Heart left ventricle (tissue), 16 donors: Measurements from ENCODE around the gene FYCO1. TPM values are rescaled to one million over a fixed set of nuclear protein-coding genes. Genes with fewer than 3 reads are reported as not detected.

Experiments used
- ATAC-seq, 4 donors: fragments of 200-7000 bp; cut with Tn5 transposase; one replicate each; pipeline ENCODE4 v1.9.1; 2020 to 2022; ENCODE audit warnings: moderate library complexity in 4 of 4, mild to moderate bottlenecking in 3 of 4, moderate number of reproducible peaks in 1 of 4
- DNase-seq, 5 donors: peaks; one replicate each; pipeline ENCODE4 v3.0.0-alpha.2; 2020
- H3K27ac ChIP-seq, 12 donors: fragments of 200-600 bp; sonication (generic) in 4 of 12; one replicate each; pipeline versions ENCODE4 v1.5.0 to v1.8.0; 2016 to 2022; ENCODE audit warnings: mild to moderate bottlenecking in 2 of 12
- H3K27me3 ChIP-seq, 9 donors: fragments of 200-600 bp; sonication (generic) in 2 of 9; one replicate each; pipeline versions ENCODE4 v1.5.1 to v1.8.0; 2016 to 2022; ENCODE audit warnings: mild to moderate bottlenecking in 3 of 9
- H3K36me3 ChIP-seq, 9 donors: fragments of 200-600 bp; sonication (generic) in 2 of 9; one replicate each; pipeline versions ENCODE4 v1.5.0 to v1.8.0; 2018 to 2022; ENCODE audit warnings: mild to moderate bottlenecking in 2 of 9
- H3K4me1 ChIP-seq, 12 donors: fragments of 200-600 bp; sonication (generic) in 4 of 12; one replicate each; pipeline versions ENCODE4 v1.5.0 to v1.8.0; 2016 to 2022; ENCODE audit warnings: mild to moderate bottlenecking in 3 of 12
- H3K4me3 ChIP-seq, 12 donors: fragments of 200-600 bp; sonication (generic) in 4 of 12; one replicate each; pipeline versions ENCODE4 v1.5.0 to v1.8.0; 2017 to 2022; ENCODE audit warnings: mild to moderate bottlenecking in 9 of 12, moderate library complexity in 4 of 12
- H3K9me3 ChIP-seq, 12 donors: fragments of 200-600 bp; sonication (generic) in 4 of 12; one replicate each; pipeline versions ENCODE4 v1.5.0 to v1.8.0; 2016 to 2022; ENCODE audit warnings: mild to moderate bottlenecking in 1 of 12
- POLR2A ChIP-seq, 2 donors: fragments of 450-650 bp; IDR thresholded peaks; one replicate each; pipeline ENCODE4 v1.6.1; 2017; ENCODE audit warnings: antibody characterized with exemption in 2 of 2, mild to moderate bottlenecking in 2 of 2, moderate library complexity in 2 of 2
- WGBS, 4 donors: extraction: QIAGEN DNeasy Blood & Tissue Kit in 2 of 4; methylation state at CpG; one replicate each; pipeline versions ENCODE4 v1.1.5 to v1.1.7; 2013 to 2018; 5-methylcytosine and 5-hydroxymethylcytosine counted together
- intact Hi-C, 10 donors: fragments of 100-400 bp; cut with DNase I; formaldehyde crosslinking; loops; one replicate each; pipeline versions ENCODE4 v1.11.1 to v1.14.2; 2022
- polyA plus RNA-seq, 2 donors: library from polyadenylated mRNA; stranded (reverse); fragments of 200-250 nt; gene quantifications; one replicate each; pipeline ENCODE4 v1.2.3, GENCODE V29; 2013
- total RNA-seq, 9 donors: library from RNA; depleted of rRNA in 2 of 9; stranded (reverse); fragments of >200 nt in 2 of 9; fragmentation: NEBNext Ultra II Directional in 3 of 9; extraction: Animal tissue kit (Norgen Biotek cat#: 25700) in 3 of 9; gene quantifications; one replicate each; pipeline versions ENCODE4 v1.1.0 to v1.2.4, GENCODE V29; 2016 to 2023
- TF ChIP-seq, protein P1 (sequence below), 12 donors: fragments of 200-600 bp; sonication (generic) in 4 of 12; IDR thresholded peaks; one replicate each; pipeline versions ENCODE4 v1.5.0 to v1.8.0; 2018 to 2022; ENCODE audit warnings: antibody characterized with exemption in 12 of 12, mild to moderate bottlenecking in 5 of 12
- donor health status: ischemic (EF 13 %, LVEDD 7.1; RV severe dilation, severe dysfunction).
- donor health status: healthy with polysubstance abuse.
- donor health status: DM: no; HTN: yes; CAD: no.
- donor health status: DM: no; HTN: no; CAD: no.
- donor health status: ischemic (EF 25% LVEDD 6.9; RV normal size, moderate dysfunction).
- donor health status: ischemic (EF 25% LVEDD 5.7; RV mildly dilated, moderate dysfunction).
- donor health status: healthy.
- donor health status: DM: yes; HTN: yes; CAD: no.
- donor health status: ischemic (EF 35%, LVEDD 5.7; RV mildly dilated, moderate dysfunction).
- donor health status: nonischemic (EF 11% LVEDD 7.7; RV severe dilation, severe dysfunction).
- donor health status: DM: yes; HTN: yes; CAD: no.
- donor health status: PGD.
- donor health status: ischemic (EF 29% LVEDD 5.4; RV normal size, mild dysfunction).
- donor health status: nonischemic (EF 23%, LVEDD 6.1; RV moderate dilation, normal function).

FYCO1 gene
- total and polyA plus RNA-seq, 11 donors: 18.5 to 195 (median 139) TPM

DNA sequence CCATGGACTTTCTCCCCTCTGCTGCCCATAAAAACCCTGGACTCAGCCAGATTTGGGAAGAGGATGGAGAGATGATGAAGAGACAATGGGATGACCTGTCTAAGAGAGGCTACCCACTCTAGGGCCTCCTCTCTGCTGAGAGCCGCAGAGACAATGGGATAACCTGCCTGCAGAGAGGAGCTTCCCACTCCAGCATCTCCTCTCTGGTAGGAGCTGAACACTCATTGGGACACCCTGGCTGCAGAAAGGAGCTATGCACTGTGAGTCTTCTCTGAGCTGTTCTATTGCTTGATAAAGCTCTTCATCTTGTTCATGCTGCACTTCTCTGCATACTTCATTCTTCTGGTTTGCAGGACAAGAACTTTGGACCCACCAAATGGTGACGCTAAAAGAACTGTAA is 36.1 kb upstream of the FYCO1 start:
- no peaks in the 10 kb centered on the region for H3K36me3 ChIP-seq
- intact Hi-C loops: no loop called here
- H3K4me3 ChIP-seq: no peak overlapping the region
- 82 to 100% (median 98%) methylated on average over 2 of the region's 2 CpGs for whole genome bisulfite sequencing, 4 donors
- peaks cover 0 to 4% (median 0%) of the 10 kb centered on the region in 12 donors for H3K4me1 ChIP-seq
- TF ChIP-seq, protein P1, sequence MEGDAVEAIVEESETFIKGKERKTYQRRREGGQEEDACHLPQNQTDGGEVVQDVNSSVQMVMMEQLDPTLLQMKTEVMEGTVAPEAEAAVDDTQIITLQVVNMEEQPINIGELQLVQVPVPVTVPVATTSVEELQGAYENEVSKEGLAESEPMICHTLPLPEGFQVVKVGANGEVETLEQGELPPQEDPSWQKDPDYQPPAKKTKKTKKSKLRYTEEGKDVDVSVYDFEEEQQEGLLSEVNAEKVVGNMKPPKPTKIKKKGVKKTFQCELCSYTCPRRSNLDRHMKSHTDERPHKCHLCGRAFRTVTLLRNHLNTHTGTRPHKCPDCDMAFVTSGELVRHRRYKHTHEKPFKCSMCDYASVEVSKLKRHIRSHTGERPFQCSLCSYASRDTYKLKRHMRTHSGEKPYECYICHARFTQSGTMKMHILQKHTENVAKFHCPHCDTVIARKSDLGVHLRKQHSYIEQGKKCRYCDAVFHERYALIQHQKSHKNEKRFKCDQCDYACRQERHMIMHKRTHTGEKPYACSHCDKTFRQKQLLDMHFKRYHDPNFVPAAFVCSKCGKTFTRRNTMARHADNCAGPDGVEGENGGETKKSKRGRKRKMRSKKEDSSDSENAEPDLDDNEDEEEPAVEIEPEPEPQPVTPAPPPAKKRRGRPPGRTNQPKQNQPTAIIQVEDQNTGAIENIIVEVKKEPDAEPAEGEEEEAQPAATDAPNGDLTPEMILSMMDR (IDR thresholded peaks at IDR 0.05): no peak
- no peak for TF ChIP-seq POLR2A (IDR thresholded peaks at IDR 0.05)
- DNase-seq (no peak), ATAC-seq (no peak)
- H3K27ac ChIP-seq: no peak overlapping the region
- H3K27me3 ChIP-seq: no peaks in the 10 kb centered on the region
- H3K9me3 ChIP-seq: peaks cover 0 to 28% (median 9%) of the 10 kb centered on the region in 12 donors

DNA sequence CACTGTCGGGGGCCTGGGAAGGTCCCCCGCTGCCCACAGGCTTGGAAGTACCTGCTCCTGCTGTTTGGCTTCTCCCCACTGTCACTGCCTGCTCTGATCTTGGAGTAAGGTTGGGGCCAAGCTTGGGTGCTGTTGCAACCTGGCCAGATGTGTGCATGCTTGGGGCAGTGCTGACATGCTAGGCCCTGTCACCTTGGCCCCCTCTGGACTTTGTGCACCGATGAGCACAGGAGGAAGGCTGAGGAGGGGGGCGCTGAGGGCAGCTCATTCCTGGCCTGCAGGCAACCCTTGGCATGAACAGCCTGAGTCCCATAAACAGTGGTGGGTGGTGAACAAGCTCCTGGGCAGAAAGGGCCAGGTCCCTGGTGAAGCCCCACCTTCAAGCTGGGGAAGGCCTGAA is 35.6 kb upstream of the FYCO1 start:
- Histone ChIP-seq H3K9me3 (peaks cover 0 to 30% (median 9%) of the 10 kb centered on the region in 12 donors), H3K4me1 (peaks cover 0 to 4% (median 0%) of the 10 kb centered on the region in 12 donors), H3K27me3 (no peaks in the 10 kb centered on the region), H3K27ac (no peak overlapping the region), H3K36me3 (no peaks in the 10 kb centered on the region), H3K4me3 (no peak overlapping the region)
- TF ChIP-seq, protein P1 (IDR thresholded peaks at IDR 0.05): no peak
- TF ChIP-seq POLR2A (IDR thresholded peaks at IDR 0.05): no peak
- DNase-seq (no peak), ATAC-seq (no peak)
- intact Hi-C loops: no loop called here
- 66 to 93% (median 78%) methylated on average over 3 to 4 of the region's 4 CpGs for WGBS, 4 donors

DNA sequence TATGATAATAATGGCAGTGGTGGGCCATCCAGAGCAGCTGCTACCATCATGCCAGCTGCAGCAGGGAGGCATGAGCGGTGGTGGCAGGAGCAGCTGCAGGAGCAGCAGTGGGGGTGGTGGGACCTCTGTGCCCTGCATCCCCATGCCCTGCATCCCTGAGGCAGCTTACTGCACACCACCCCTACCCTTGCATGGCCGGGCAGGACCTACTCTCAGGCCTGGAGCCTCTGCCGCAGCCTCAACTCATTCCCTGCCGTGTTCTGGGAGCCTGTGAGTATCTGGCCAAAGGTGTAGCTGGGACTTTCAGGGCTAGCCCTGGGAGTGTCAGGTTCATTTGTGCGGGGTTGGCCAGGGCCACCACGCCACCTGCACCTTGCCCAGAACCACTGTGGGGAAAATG is 35.0 kb upstream of the FYCO1 start:
- Histone ChIP-seq H3K27ac (no peak overlapping the region), H3K36me3 (no peaks in the 10 kb centered on the region), H3K27me3 (no peaks in the 10 kb centered on the region), H3K4me1 (peaks cover 0 to 4% (median 0%) of the 10 kb centered on the region in 12 donors), H3K9me3 (peaks cover 0 to 30% (median 9%) of the 10 kb centered on the region in 12 donors), H3K4me3 (no peak overlapping the region)
- DNase-seq (no peak), ATAC-seq (no peak)
- TF ChIP-seq, protein P1 (IDR thresholded peaks at IDR 0.05): no peak
- intact Hi-C loops: no loop called here
- WGBS, 4 donors: 86 to 95% (median 91%) methylated on average over 4 to 6 of the region's 6 CpGs

DNA sequence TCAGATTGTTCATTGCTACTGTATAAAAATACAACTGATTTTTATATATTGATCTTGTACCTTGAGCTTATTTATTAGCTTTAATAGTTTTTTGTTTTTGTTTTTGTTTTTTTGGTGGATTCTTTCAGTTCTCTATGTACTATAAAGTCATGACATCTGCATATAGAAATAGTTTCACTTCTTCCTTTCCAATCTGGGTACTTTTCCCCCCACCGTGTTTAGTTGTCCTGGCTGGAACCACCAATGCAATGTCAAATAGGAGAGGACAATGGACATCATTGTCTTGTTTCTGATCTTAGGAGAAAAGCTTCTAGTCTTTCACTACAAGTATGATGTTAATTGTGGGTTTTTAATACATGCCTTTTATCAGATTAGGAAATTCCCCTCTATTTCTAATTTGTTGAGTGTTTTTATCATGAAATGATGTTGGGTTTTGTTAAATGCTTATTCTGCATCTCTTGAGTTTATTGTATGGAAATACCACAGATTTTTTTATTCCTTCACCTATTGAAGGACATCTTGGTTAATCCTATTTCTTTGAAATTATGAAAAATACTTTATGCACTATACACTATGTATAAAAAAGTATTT is 34.4 kb upstream of the FYCO1 start:
- no peaks in the 10 kb centered on the region for H3K27me3 ChIP-seq
- 73 to 89% (median 77%) methylated on average over 1 of the region's 1 CpG for WGBS, 4 donors
- DNase-seq: no peak

More for the DNA sequence above, 34.4 kb upstream of the FYCO1 start:
- H3K4me1 ChIP-seq: peaks cover 0 to 4% (median 0%) of the 10 kb centered on the region in 12 donors
- H3K27ac ChIP-seq: no peak overlapping the region
- TF ChIP-seq, protein P1 (IDR thresholded peaks at IDR 0.05): no peak
- no peak for TF ChIP-seq POLR2A (IDR thresholded peaks at IDR 0.05)
- no peaks in the 10 kb centered on the region for H3K36me3 ChIP-seq
- H3K9me3 ChIP-seq: peaks cover 0 to 30% (median 9%) of the 10 kb centered on the region in 12 donors
- H3K4me3 ChIP-seq: no peak overlapping the region
- intact Hi-C loops: no loop called here
- no peak for ATAC-seq
